Measurements from ENCODE around the gene NOX3.
"Not testable (repeated sequence)": the region's sequence is repeated elsewhere in the genome, so short reads cannot be mapped to it uniquely, and the experiment has no call there.

The NOX3 gene

GRCh38 chr6:155495011-155495768, 39.6 kb upstream of the NOX3 start:
- H3K4me3 ChIP-seq (ENCODE audit: control insufficient read depth, low read depth, low read length), result no peak overlapping the region
- peak; percentile 63 for TF ChIP-seq CTCF (conservative IDR thresholded peaks at IDR 0.05; ENCODE audit: control insufficient read depth, insufficient read depth, low read depth, low read length)
- peak; percentile 89 for DNase-seq (ENCODE audit: low read depth)

GRCh38 chr6:155493694-155494143, 38.1 kb upstream of the NOX3 start:
- DNase-seq (ENCODE audit: low read depth), result peak; percentile 99
- no peak for TF ChIP-seq CTCF (conservative IDR thresholded peaks at IDR 0.05; ENCODE audit: control insufficient read depth, insufficient read depth, low read depth, low read length)
- no peak overlapping the region for H3K4me3 ChIP-seq (ENCODE audit: control insufficient read depth, low read depth, low read length)

GRCh38 chr6:155493026-155493693, 37.5 kb upstream of the NOX3 start:
- no peak overlapping the region for H3K4me3 ChIP-seq (ENCODE audit: control insufficient read depth, low read depth, low read length)
- no peak for DNase-seq (ENCODE audit: low read depth)
- no peak for TF ChIP-seq CTCF (conservative IDR thresholded peaks at IDR 0.05; ENCODE audit: control insufficient read depth, insufficient read depth, low read depth, low read length)

GRCh38 chr6:155492061-155492735, 36.6 kb upstream of the NOX3 start:
- TF ChIP-seq CTCF (conservative IDR thresholded peaks at IDR 0.05; ENCODE audit: control insufficient read depth, insufficient read depth, low read depth, low read length), result no peak
- H3K4me3 ChIP-seq (ENCODE audit: control insufficient read depth, low read depth, low read length), result no peak overlapping the region
- DNase-seq (ENCODE audit: low read depth), result no peak

GRCh38 chr6:155491421-155491820, 35.8 kb upstream of the NOX3 start:
- no peak for DNase-seq (ENCODE audit: low read depth)
- no peak for TF ChIP-seq CTCF (conservative IDR thresholded peaks at IDR 0.05; ENCODE audit: control insufficient read depth, insufficient read depth, low read depth, low read length)

GRCh38 chr6:155488197-155488596, 32.6 kb upstream of the NOX3 start:
- DNase-seq (ENCODE audit: low read depth); H3K4me3 ChIP-seq (ENCODE audit: control insufficient read depth, low read depth, low read length): not testable (repeated sequence)

More at GRCh38 chr6:155491421-155491820, 35.8 kb upstream of the NOX3 start:
- no peak overlapping the region for H3K4me3 ChIP-seq (ENCODE audit: control insufficient read depth, low read depth, low read length)

Data from fibroblast of mammary gland (primary cell).